A549 (cell line): ENCODE results near the gene UBE2S.

Experiments
- CTCF ChIP-seq: fragments of >200 bp; sonication (Bioruptor Twin); formaldehyde crosslinking; IDR thresholded peaks from 3 replicates; pipeline ENCODE4 v1.5.1; 2016
- ELK1 ChIP-seq: fragments of 150-350 bp; IDR thresholded peaks from 2 replicates; pipeline ENCODE4 v1.6.1; 2014; ENCODE audit warnings: low read depth, mild to moderate bottlenecking, low read length
- JUN ChIP-seq, 2 experiments: fragments of >200 bp; sonication (Bioruptor Twin); formaldehyde crosslinking; IDR thresholded peaks; 2 replicates in 1 of 2; 3 replicates in 1 of 2; pipeline ENCODE4 v1.6.1; 2016 to 2017
- MYC ChIP-seq: IDR thresholded peaks from 2 replicates; pipeline ENCODE4 v1.6.1; 2012; ENCODE audit warnings: mild to moderate bottlenecking, inconsistent platforms, low read length, improper control_type of control experiment, borderline replicate concordance

- no peak for TF ChIP-seq ELK1
- TF ChIP-seq MYC: no peak
- no peak for TF ChIP-seq JUN (IDR thresholded peaks at IDR 0.05)
- TF ChIP-seq CTCF: no peak
Observed at GRCh38 chr19:55451163-55451964, 43.8 kb upstream of the UBE2S start.
